ENCODE data around the gene RARA. TPM values are rescaled to one million over a fixed set of nuclear protein-coding genes. Genes with fewer than 3 reads are reported as not detected.

Gene RARA
- polyA plus RNA-seq, 1 donor from 2014 or later, result 6.6 TPM

GRCh38 chr17:40312131-40312731, 3.3 kb downstream of the RARA start:
- no peak overlapping the region for H3K27ac ChIP-seq (ENCODE audit: low read length)

DNA sequence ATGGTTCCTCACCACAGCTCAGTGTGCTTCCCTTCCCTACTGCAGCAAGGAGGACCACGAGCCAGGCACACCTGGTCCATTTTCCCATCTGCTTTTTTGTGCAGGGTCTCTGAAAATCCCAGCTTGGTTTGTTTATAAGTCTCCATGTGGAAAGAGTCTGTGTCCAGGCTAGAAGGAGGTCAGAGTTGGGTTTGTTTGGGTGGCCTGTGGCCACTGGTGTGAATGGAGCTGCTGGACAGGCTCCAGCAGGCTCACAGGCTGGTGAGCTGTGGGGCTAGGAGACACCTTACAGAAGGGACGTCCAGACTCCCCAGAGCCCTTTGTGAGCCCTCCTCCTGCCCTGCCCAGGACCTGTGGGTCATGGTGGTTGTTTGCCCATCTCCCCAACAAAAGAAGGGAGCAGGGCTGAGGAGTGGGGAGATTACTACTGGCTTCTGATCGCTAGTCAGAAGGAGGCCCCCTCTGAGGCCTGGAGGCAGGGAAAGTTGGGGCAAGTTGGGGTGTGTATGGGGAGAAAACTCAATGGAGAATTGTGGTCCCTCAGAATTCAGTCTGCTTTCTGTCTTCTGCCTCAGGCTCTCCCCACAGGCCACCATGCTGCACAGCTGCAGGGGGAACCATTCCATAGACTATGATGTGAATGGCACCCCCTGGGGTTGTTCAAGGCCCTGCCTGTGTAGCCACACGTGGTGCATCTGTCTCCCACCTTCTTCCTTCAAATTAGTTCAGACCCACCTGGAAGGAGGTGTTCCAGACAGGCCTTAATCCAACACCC, 4.1 kb downstream of the RARA start:
- no peak overlapping the region for H2AFZ ChIP-seq (ENCODE audit: low read depth, low read length)

More at GRCh38 chr17:40312131-40312731, 3.3 kb downstream of the RARA start:
- H3F3A ChIP-seq (ENCODE audit: insufficient read depth, low read length, poor library complexity, severe bottlenecking), result no peaks in the 10 kb centered on the region
- no peaks in the 10 kb centered on the region for H3K9me3 ChIP-seq (ENCODE audit: low read length)
- H3K79me2 ChIP-seq (replicated peaks; ENCODE audit: insufficient read depth, low read length), result no peaks in the 10 kb centered on the region
- H3K4me2 ChIP-seq (ENCODE audit: low read length), result no peak overlapping the region
- H3K4me3 ChIP-seq (ENCODE audit: low read length), result no peak overlapping the region
- H3K9ac ChIP-seq (ENCODE audit: low read length), result no peak overlapping the region
- no peaks in the 10 kb centered on the region for H3K27me3 ChIP-seq (ENCODE audit: insufficient read depth, low read depth, low read length)
- no peaks in the 10 kb centered on the region for H4K20me1 ChIP-seq (ENCODE audit: insufficient read depth)
- H3K9me2 ChIP-seq (ENCODE audit: insufficient read depth, low read length), result no peaks in the 10 kb centered on the region
- no peaks in the 10 kb centered on the region for H3K36me3 ChIP-seq (ENCODE audit: insufficient read depth, low read length)
- H2AFZ ChIP-seq (ENCODE audit: low read depth, low read length), result no peak overlapping the region
- TF ChIP-seq, protein P1, sequence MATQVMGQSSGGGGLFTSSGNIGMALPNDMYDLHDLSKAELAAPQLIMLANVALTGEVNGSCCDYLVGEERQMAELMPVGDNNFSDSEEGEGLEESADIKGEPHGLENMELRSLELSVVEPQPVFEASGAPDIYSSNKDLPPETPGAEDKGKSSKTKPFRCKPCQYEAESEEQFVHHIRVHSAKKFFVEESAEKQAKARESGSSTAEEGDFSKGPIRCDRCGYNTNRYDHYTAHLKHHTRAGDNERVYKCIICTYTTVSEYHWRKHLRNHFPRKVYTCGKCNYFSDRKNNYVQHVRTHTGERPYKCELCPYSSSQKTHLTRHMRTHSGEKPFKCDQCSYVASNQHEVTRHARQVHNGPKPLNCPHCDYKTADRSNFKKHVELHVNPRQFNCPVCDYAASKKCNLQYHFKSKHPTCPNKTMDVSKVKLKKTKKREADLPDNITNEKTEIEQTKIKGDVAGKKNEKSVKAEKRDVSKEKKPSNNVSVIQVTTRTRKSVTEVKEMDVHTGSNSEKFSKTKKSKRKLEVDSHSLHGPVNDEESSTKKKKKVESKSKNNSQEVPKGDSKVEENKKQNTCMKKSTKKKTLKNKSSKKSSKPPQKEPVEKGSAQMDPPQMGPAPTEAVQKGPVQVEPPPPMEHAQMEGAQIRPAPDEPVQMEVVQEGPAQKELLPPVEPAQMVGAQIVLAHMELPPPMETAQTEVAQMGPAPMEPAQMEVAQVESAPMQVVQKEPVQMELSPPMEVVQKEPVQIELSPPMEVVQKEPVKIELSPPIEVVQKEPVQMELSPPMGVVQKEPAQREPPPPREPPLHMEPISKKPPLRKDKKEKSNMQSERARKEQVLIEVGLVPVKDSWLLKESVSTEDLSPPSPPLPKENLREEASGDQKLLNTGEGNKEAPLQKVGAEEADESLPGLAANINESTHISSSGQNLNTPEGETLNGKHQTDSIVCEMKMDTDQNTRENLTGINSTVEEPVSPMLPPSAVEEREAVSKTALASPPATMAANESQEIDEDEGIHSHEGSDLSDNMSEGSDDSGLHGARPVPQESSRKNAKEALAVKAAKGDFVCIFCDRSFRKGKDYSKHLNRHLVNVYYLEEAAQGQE (IDR thresholded peaks at IDR 0.05; ENCODE audit: borderline replicate concordance), result no peak
- no peak for TF ChIP-seq EZH2 (IDR thresholded peaks at IDR 0.05; ENCODE audit: borderline replicate concordance, insufficient read depth, low read length, poor library complexity, severe bottlenecking)
- TF ChIP-seq POLR2AphosphoS5 (IDR thresholded peaks at IDR 0.05), result no peak
- TF ChIP-seq SMC3 (conservative IDR thresholded peaks at IDR 0.05; ENCODE audit: poor library complexity), result no peak
- no peak for TF ChIP-seq EP300 (conservative IDR thresholded peaks at IDR 0.05; ENCODE audit: poor library complexity, severe bottlenecking)
- no peak for TF ChIP-seq MXI1 (conservative IDR thresholded peaks at IDR 0.05; ENCODE audit: poor library complexity, severe bottlenecking)
- TF ChIP-seq RAD21 (conservative IDR thresholded peaks at IDR 0.05), result no peak
- no peak for TF ChIP-seq TAF1 (IDR thresholded peaks at IDR 0.05; ENCODE audit: low read depth)
- TF ChIP-seq CTCF (IDR thresholded peaks at IDR 0.05; ENCODE audit: poor library complexity, severe bottlenecking), result no peak

More for the DNA sequence above, 4.1 kb downstream of the RARA start:
- Histone ChIP-seq H3K9ac (ENCODE audit: low read length) (no peak overlapping the region), H3F3A (ENCODE audit: insufficient read depth, low read length, poor library complexity, severe bottlenecking) (no peaks in the 10 kb centered on the region), H4K20me1 (ENCODE audit: insufficient read depth) (no peaks in the 10 kb centered on the region), H3K79me2 (replicated peaks; ENCODE audit: insufficient read depth, low read length) (no peaks in the 10 kb centered on the region), H3K9me3 (ENCODE audit: low read length) (no peaks in the 10 kb centered on the region), H3K4me2 (ENCODE audit: low read length) (no peak overlapping the region), H3K27me3 (ENCODE audit: insufficient read depth, low read depth, low read length) (no peaks in the 10 kb centered on the region), H3K4me3 (ENCODE audit: low read length) (no peak overlapping the region), H3K36me3 (ENCODE audit: insufficient read depth, low read length) (no peaks in the 10 kb centered on the region), H3K27ac (ENCODE audit: low read length) (no peak overlapping the region), H3K9me2 (ENCODE audit: insufficient read depth, low read length) (no peaks in the 10 kb centered on the region)
- TF ChIP-seq SMC3 (conservative IDR thresholded peaks at IDR 0.05; ENCODE audit: poor library complexity), result no peak
- TF ChIP-seq CTCF (IDR thresholded peaks at IDR 0.05; ENCODE audit: poor library complexity, severe bottlenecking), result no peak
- TF ChIP-seq EP300 (conservative IDR thresholded peaks at IDR 0.05; ENCODE audit: poor library complexity, severe bottlenecking), result no peak
- TF ChIP-seq MXI1 (conservative IDR thresholded peaks at IDR 0.05; ENCODE audit: poor library complexity, severe bottlenecking), result no peak
- no peak for TF ChIP-seq EZH2 (IDR thresholded peaks at IDR 0.05; ENCODE audit: borderline replicate concordance, insufficient read depth, low read length, poor library complexity, severe bottlenecking)
- no peak for TF ChIP-seq TAF1 (IDR thresholded peaks at IDR 0.05; ENCODE audit: low read depth)
- no peak for TF ChIP-seq RAD21 (conservative IDR thresholded peaks at IDR 0.05)
